Measurements from ENCODE around the gene NEBL. TPM values are rescaled to one million over a fixed set of nuclear protein-coding genes. Genes with fewer than 3 reads are reported as not detected.
"Not testable (repeated sequence)": the region's sequence is repeated elsewhere in the genome, so short reads cannot be mapped to it uniquely, and the experiment has no call there.

Gene NEBL
- total RNA-seq: 0.30 and 0.43 TPM in 2 replicates

DNA sequence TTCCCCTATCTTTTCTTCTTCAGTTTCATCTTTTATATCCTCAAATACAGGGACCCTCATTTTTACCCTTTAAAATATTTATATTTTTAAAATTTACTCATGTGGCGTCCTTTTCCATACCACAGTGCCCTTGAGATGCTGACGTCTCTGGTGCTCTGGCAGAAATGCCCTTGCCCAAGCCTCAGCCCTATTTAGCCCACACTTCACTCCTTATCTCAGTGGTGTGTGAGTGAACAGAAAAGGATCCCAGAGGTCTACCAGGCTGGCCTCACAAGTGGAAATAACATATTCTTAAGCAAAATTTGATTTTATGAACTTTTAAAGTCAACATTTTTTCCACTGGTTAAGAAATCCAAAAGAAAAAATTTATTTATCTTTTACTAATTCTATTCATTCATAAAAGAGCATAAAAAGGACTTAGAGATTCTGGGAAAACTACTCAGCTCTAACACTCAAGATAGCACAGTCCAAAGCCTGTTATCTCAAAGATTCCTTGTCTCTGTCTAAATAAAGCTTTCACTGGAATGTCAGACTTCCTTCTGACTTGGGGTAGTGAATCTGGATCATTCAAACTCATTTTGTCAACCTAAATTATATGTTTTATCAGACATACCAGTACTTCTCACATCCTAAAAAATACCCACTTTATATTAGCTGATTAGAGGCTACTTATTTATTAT, at the start of gene NEBL:
NEBL (minus strand) TSS at position 166 of the 680 bp plus-strand sequence; CDS start at position 60, 106 bp downstream.
- Mint-ChIP-seq H3K27ac (no peak within 1 kb of the TSS), H3K36me3 (ENCODE audit: low read depth) (no peaks in the 10 kb centered on the region), H3K4me3 (ENCODE audit: low read depth) (no peak within 1 kb of the TSS), H3K27me3 (ENCODE audit: low read depth) (no peaks in the 10 kb centered on the region), H3K4me1 (ENCODE audit: low read depth) (no peaks in the 10 kb centered on the region), H3K9me3 (no peaks in the 10 kb centered on the region)
- intact Hi-C loops (cut with micrococcal nuclease): no loop called here
- DNase-seq (ENCODE audit: low spot score): no peak

- Mint-ChIP-seq H3K27ac (no peak overlapping the region), H3K4me1 (ENCODE audit: low read depth) (no peaks in the 10 kb centered on the region), H3K9me3 (no peaks in the 10 kb centered on the region), H3K4me3 (ENCODE audit: low read depth) (no peak overlapping the region), H3K27me3 (ENCODE audit: low read depth) (no peaks in the 10 kb centered on the region), H3K36me3 (ENCODE audit: low read depth) (no peaks in the 10 kb centered on the region)
- intact Hi-C loops (cut with micrococcal nuclease): no loop called here
- no peak for DNase-seq (ENCODE audit: low spot score)
Measured at GRCh38 chr10:20945546-20946332, 48.6 kb upstream of the NEBL start.

DNA sequence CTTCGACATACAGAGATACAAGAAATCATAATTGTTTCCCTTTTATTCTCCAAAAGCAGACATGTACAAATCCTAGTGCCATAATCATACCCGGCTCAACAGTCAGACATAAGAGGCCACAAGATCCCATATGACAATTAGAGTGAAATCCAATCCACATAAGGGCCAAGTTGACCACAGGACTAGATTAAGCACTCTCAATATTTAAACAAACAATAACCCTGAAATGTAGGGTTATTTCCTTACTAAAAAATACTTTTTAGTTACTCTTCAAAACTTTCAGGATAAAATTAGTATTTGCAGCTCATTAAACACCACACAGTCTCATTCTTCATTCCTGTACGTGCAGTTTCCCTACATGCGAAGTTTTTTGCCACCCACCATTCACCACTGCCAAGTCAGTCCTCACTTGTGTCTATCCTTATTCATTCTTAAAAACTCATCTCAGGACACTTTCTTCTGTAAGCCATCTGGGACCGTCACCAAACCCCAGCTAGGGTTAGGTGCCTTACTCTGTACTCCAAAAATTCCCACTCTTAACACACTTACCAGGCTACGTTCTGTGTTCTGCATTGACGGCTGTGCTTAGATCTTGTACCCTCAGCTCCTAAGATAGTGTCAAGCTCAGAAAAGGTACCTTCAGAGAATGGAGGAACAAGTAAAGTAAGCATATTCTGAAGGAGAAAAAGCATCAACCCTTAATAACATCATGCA, 47.8 kb upstream of the NEBL start:
- no peak overlapping the region for H3K4me3 Mint-ChIP-seq (ENCODE audit: low read depth)
- no peak overlapping the region for H3K27ac Mint-ChIP-seq
- DNase-seq (ENCODE audit: low spot score): no peak
- no peaks in the 10 kb centered on the region for H3K9me3 Mint-ChIP-seq
- H3K4me1 Mint-ChIP-seq (ENCODE audit: low read depth): no peaks in the 10 kb centered on the region
- no peaks in the 10 kb centered on the region for H3K36me3 Mint-ChIP-seq (ENCODE audit: low read depth)
- H3K27me3 Mint-ChIP-seq (ENCODE audit: low read depth): no peaks in the 10 kb centered on the region
- intact Hi-C loops (cut with micrococcal nuclease): no loop called here

GRCh38 chr10:20939414-20939813, 42.3 kb upstream of the NEBL start:
- intact Hi-C loops (cut with micrococcal nuclease); H3K27ac Mint-ChIP-seq; H3K27me3 Mint-ChIP-seq (ENCODE audit: low read depth); H3K4me3 Mint-ChIP-seq (ENCODE audit: low read depth); DNase-seq (ENCODE audit: low spot score); H3K4me1 Mint-ChIP-seq (ENCODE audit: low read depth); H3K36me3 Mint-ChIP-seq (ENCODE audit: low read depth): not testable (repeated sequence)
- peaks cover 11% of the 10 kb centered on the region for H3K9me3 Mint-ChIP-seq

DNA sequence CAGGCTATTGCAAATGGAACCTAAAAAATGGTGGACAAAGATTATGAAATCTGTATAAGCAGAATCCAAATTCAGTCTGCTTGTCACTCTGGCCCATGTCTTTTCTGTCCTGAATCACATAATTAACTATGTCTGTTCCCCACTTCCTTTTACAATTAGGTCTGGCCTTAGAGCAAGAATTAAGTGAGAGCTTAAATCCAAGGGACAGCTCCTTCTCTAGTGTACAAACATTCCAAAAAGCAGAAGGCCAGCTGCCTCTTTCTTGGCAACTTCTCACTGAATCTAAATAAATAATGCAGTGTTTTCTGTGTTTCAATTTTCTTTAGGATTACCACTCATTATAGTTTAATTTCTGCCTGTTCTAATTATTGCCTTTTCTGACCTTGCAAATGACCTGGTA, 39.3 kb upstream of the NEBL start:
- Mint-ChIP-seq H3K4me3 (ENCODE audit: low read depth) (no peak overlapping the region), H3K9me3 (peaks cover 16% of the 10 kb centered on the region), H3K27me3 (ENCODE audit: low read depth) (no peaks in the 10 kb centered on the region), H3K36me3 (ENCODE audit: low read depth) (no peaks in the 10 kb centered on the region), H3K4me1 (ENCODE audit: low read depth) (no peaks in the 10 kb centered on the region), H3K27ac (no peak overlapping the region)
- DNase-seq (ENCODE audit: low spot score): no peak
- intact Hi-C loops (cut with micrococcal nuclease): no loop called here

- Mint-ChIP-seq H3K27ac (no peak overlapping the region), H3K36me3 (ENCODE audit: low read depth) (no peaks in the 10 kb centered on the region), H3K4me3 (ENCODE audit: low read depth) (no peak overlapping the region)
Measured at GRCh38 chr10:20935931-20936330, 38.8 kb upstream of the NEBL start.

GRCh38 chr10:20935301-20935700, 38.2 kb upstream of the NEBL start:
- H3K27ac Mint-ChIP-seq: no peak overlapping the region
- no peaks in the 10 kb centered on the region for H3K27me3 Mint-ChIP-seq (ENCODE audit: low read depth)
- H3K9me3 Mint-ChIP-seq: peaks cover 16% of the 10 kb centered on the region
- DNase-seq (ENCODE audit: low spot score): no peak
- intact Hi-C loops (cut with micrococcal nuclease): no loop called here
- H3K4me3 Mint-ChIP-seq (ENCODE audit: low read depth): no peak overlapping the region
- no peaks in the 10 kb centered on the region for H3K4me1 Mint-ChIP-seq (ENCODE audit: low read depth)
- no peaks in the 10 kb centered on the region for H3K36me3 Mint-ChIP-seq (ENCODE audit: low read depth)

More at GRCh38 chr10:20935931-20936330, 38.8 kb upstream of the NEBL start:
- intact Hi-C loops (cut with micrococcal nuclease): no loop called here
- no peaks in the 10 kb centered on the region for H3K27me3 Mint-ChIP-seq (ENCODE audit: low read depth)
- H3K9me3 Mint-ChIP-seq: peaks cover 16% of the 10 kb centered on the region
- no peaks in the 10 kb centered on the region for H3K4me1 Mint-ChIP-seq (ENCODE audit: low read depth)
- DNase-seq (ENCODE audit: low spot score): no peak

GRCh38 chr10:20933705-20934104, 36.6 kb upstream of the NEBL start:
- H3K27me3 Mint-ChIP-seq (ENCODE audit: low read depth): no peaks in the 10 kb centered on the region
- DNase-seq (ENCODE audit: low spot score): no peak
- no peak overlapping the region for H3K4me3 Mint-ChIP-seq (ENCODE audit: low read depth)
- H3K4me1 Mint-ChIP-seq (ENCODE audit: low read depth): no peaks in the 10 kb centered on the region
- H3K36me3 Mint-ChIP-seq (ENCODE audit: low read depth): no peaks in the 10 kb centered on the region
- H3K27ac Mint-ChIP-seq: no peak overlapping the region
- intact Hi-C loops (cut with micrococcal nuclease): no loop called here
- peaks cover 13% of the 10 kb centered on the region for H3K9me3 Mint-ChIP-seq

- intact Hi-C loops (cut with micrococcal nuclease): no loop called here
- H3K9me3 Mint-ChIP-seq: peaks cover 10% of the 10 kb centered on the region
- no peak for DNase-seq (ENCODE audit: low spot score)
Measured at GRCh38 chr10:20932606-20933126, 35.6 kb upstream of the NEBL start.

GRCh38 chr10:20931156-20931795, 34.2 kb upstream of the NEBL start:
- Mint-ChIP-seq H3K9me3 (peaks cover 10% of the 10 kb centered on the region), H3K36me3 (ENCODE audit: low read depth) (no peaks in the 10 kb centered on the region), H3K4me1 (ENCODE audit: low read depth) (no peaks in the 10 kb centered on the region), H3K27me3 (ENCODE audit: low read depth) (no peaks in the 10 kb centered on the region), H3K4me3 (ENCODE audit: low read depth) (no peak overlapping the region), H3K27ac (no peak overlapping the region)
- no peak for DNase-seq (ENCODE audit: low spot score)
- intact Hi-C loops (cut with micrococcal nuclease): no loop called here

More at GRCh38 chr10:20932606-20933126, 35.6 kb upstream of the NEBL start:
- no peaks in the 10 kb centered on the region for H3K36me3 Mint-ChIP-seq (ENCODE audit: low read depth)
- H3K4me3 Mint-ChIP-seq (ENCODE audit: low read depth): no peak overlapping the region
- no peaks in the 10 kb centered on the region for H3K4me1 Mint-ChIP-seq (ENCODE audit: low read depth)
- no peak overlapping the region for H3K27ac Mint-ChIP-seq
- H3K27me3 Mint-ChIP-seq (ENCODE audit: low read depth): no peaks in the 10 kb centered on the region

DNA sequence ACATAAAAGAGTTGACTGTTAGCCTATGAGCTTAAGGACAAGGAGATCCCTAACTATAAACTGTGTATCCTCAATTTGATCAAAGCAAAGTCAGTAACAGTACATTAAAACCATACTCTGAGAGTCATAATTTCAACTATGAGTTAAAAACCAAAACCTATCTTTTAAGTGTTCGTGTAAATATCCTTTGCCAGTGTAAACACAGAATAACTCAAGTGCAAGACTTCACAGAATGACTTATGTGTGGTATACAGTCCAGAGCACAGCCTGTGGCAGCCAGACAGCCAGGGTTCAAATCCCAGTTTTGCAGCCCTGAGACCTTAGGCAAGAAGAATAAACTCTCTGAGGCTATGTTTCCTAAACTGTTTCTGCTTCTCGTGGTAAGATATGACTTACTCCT, 30.3 kb upstream of the NEBL start:
- Mint-ChIP-seq H3K9me3 (peaks cover 4% of the 10 kb centered on the region), H3K4me3 (ENCODE audit: low read depth) (no peak overlapping the region), H3K36me3 (ENCODE audit: low read depth) (no peaks in the 10 kb centered on the region), H3K27ac (no peak overlapping the region), H3K4me1 (ENCODE audit: low read depth) (no peaks in the 10 kb centered on the region), H3K27me3 (ENCODE audit: low read depth) (no peaks in the 10 kb centered on the region)
- intact Hi-C loops (cut with micrococcal nuclease): no loop called here
- no peak for DNase-seq (ENCODE audit: low spot score)

DNA sequence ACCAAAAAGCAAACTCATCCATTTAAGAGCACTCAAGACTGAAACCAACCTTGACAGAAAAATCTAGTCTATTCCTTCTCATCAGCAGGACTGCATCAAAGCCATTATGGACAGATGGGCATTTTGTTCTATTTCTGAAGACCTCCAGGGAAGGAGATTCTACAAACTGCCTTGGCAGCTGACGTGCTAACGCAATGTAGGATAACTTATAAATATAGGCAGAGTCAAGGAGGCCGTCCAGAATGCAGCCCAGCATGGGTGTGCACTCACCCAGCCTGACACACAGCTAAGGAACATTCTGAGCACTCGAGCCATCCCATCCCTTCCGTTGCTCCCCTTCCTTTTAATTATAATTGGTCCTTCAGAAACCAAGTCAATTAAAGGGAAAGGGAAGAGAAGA, 25.3 kb upstream of the NEBL start:
- Mint-ChIP-seq H3K27ac (no peak overlapping the region), H3K4me3 (ENCODE audit: low read depth) (no peak overlapping the region), H3K4me1 (ENCODE audit: low read depth) (no peaks in the 10 kb centered on the region), H3K9me3 (no peaks in the 10 kb centered on the region), H3K36me3 (ENCODE audit: low read depth) (no peaks in the 10 kb centered on the region), H3K27me3 (ENCODE audit: low read depth) (no peaks in the 10 kb centered on the region)
- intact Hi-C loops (cut with micrococcal nuclease): no loop called here
- DNase-seq (ENCODE audit: low spot score): no peak

Data from activated T-helper 2 cell treated with anti-CD3 and anti-CD28 coated beads, Interferon-gamma antibody, Interleukin-2, Interleukin-4, amounts not matched to agents 10 μg/mL and 5 μg/mL and 100 μg/mL, durations not matched to agents 14 hours and 24 hours and 36 hours (primary cell).